ENCODE data around the gene SLC9A9.

The SLC9A9 gene

DNA sequence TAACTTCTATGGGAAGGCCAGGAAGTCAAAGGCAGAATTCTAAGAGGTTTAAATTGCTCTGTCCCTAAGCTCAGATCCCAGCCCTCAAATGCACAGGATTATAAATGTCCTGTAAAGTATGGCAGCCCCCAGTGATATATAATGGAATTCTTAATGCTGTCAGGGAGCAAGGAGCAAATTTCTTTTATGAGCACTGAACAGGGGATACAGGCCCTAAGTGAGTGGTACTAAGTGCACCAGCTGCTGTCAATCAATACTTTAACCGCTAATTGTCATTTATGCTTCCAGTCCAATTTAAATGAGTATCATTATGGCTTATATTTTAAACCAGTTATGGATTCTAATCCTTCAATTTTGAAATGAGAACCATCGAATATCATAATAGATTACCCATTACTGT lies 4.7 kb downstream of the SLC9A9 start:
- DNase-seq (ENCODE audit: low read depth, low spot score) = no peak

DNA sequence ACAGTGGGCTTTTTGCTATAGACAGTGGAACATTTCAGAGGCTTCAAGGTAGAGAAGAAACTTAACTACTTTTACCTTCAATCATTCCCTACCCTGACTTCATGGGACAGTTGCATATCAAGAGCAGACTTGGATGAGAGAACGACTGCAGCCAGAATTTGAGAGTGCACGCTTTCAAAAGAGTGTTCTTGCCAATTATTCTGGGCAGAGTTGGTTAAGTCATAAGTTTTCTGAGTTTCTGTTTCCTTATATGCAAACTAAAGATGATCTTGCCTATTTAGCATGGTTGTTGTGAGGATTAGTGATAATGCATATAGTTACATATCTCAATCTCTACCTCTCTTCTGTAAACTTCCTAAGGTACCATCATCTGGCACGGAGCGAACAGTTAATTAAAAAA lies 7.6 kb downstream of the SLC9A9 start:
- DNase-seq (ENCODE audit: low read depth, low spot score) = no peak

- no peak for DNase-seq (ENCODE audit: low read depth, low spot score)
Observed at GRCh38 chr3:143839980-143840379, 8.3 kb downstream of the SLC9A9 start.

DNA sequence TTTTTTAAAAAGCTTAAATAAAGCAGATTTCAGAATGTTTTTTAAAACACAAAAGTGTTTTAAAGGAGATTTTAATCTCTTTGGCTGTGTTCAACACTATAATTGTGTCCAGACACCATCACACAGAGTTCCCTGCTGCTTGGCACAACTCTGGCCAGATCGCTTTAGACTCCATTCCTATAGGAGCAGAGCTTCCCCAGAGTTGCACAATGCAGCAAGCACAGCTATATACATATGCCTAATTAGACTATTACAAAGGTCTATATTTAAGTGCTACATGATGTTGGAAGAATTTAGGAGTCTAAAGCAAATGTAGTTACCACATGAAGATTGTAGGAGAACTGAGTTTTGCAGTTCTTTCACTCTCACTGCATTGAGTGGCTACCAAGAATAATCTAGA lies 11.2 kb downstream of the SLC9A9 start:
- no peak for DNase-seq (ENCODE audit: low read depth, low spot score)

- DNase-seq (ENCODE audit: low read depth, low spot score) = no peak
Observed at GRCh38 chr3:143835312-143835711, 13.0 kb downstream of the SLC9A9 start.

DNA sequence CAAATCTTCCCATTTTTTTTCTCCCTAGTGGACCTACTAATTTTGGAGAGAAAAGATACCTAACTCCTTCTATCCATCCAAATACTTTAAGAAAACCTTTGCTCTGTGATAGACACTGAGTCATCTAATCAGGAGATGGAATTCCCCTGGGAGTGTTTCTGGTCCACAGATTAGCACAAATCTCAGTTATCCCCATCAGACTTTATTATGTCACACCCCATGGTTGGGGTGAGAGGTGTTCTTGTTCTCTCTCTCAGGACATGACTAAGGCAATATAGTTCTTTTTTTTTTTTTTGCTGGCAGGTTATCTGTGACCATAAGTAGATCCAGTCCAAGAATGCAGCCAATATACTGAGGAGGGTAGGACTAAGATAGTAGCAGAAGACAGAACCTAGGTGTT lies 15.8 kb downstream of the SLC9A9 start:
- no peak for DNase-seq (ENCODE audit: low read depth, low spot score)

DNA sequence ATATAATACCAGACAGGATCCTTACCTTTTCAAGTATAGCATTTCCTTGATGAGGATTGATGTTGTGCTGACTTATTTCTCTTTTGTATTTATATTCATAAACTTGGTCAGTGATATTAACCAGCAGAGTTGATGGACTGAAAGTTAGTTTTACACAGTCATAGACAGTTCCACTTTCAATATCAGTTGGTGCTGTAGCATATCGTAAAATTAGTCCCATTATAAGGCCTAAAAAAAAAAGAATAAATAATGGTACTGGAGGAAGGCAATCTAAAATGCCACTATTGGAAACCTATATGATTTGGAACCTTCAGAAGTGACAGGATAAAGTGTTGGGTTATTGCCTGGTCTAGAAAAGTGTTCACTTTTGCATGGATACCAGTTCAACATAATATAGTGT lies 16.3 kb downstream of the SLC9A9 start:
- no peak for DNase-seq (ENCODE audit: low read depth, low spot score)

GRCh38 chr3:143831208-143831607 lies 17.1 kb downstream of the SLC9A9 start:
- no peak for DNase-seq (ENCODE audit: low read depth, low spot score)

GRCh38 chr3:143830786-143831185 lies 17.5 kb downstream of the SLC9A9 start:
- no peak for DNase-seq (ENCODE audit: low read depth, low spot score)

- DNase-seq (ENCODE audit: low read depth, low spot score) = no peak
Observed at GRCh38 chr3:143830063-143830462, 18.2 kb downstream of the SLC9A9 start.

- DNase-seq (ENCODE audit: low read depth, low spot score) = no peak
Observed at GRCh38 chr3:143827425-143827824, 20.8 kb downstream of the SLC9A9 start.

DNA sequence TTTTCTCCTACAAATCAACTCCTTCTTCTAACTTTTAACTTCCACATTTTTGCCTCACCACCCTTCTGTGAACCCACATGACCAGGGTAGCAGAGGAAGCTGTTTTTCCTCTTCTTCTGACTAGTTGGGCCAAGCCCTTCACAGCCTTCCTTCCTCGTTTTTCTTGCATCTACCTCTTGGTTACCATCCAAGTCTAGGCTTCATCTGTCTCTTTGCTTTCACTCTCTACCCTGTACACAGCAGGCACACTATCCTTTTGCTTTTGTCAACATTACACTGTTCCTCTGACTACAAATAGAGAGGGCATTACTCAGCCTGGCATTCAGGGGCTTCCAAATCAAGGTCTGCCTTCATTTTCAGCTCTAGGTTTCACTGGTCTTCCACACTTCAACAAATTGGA lies 22.0 kb downstream of the SLC9A9 start:
- DNase-seq (ENCODE audit: low read depth, low spot score) = peak; percentile 26

GRCh38 chr3:143825513-143825912 lies 22.8 kb downstream of the SLC9A9 start:
- DNase-seq (ENCODE audit: low read depth, low spot score) = no peak

- no peak for DNase-seq (ENCODE audit: low read depth, low spot score)
Observed at GRCh38 chr3:143824735-143825385, 23.4 kb downstream of the SLC9A9 start.

GRCh38 chr3:143822798-143823197 lies 25.5 kb downstream of the SLC9A9 start:
- no peak for DNase-seq (ENCODE audit: low read depth, low spot score)

DNA sequence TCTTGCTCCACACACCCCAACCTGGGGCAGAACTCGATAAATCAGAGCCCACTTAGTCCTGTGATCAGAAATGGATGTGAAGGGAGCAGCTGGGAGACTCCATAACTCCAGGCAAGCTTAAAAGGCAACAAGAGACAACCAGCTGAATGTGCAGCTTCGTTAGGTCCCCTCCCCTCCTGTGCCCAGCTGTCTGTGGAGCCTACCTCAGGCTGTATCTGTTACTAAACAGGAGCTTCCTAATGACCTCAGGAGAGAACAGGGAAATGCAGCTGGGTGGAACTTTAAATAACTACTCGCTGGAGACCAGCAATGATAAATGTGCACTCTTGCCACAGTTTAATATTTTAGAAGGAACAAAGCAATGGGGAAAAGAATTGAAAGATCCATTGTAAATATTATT lies 25.9 kb downstream of the SLC9A9 start:
- DNase-seq (ENCODE audit: low read depth, low spot score) = no peak

DNA sequence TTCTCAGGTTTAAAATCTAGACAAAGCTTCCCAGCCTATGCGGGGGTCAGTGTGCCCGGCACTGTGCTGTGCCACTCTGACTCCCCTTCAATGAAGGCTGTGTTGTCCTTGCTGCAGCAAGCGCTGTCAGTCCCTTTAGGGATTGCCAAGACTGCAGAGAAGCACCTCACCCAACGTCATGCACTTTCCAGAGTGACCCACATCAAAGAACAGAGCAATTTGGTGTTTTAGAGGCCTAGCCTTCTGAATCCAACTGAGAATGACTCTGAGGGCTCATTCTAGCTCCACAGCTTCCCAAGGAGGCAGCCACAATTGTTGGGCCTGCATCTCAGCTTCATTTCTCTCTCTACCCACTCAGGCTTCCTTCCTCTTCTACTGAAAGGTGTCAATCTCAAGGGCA lies 26.4 kb downstream of the SLC9A9 start:
- DNase-seq (ENCODE audit: low read depth, low spot score) = no peak

DNA sequence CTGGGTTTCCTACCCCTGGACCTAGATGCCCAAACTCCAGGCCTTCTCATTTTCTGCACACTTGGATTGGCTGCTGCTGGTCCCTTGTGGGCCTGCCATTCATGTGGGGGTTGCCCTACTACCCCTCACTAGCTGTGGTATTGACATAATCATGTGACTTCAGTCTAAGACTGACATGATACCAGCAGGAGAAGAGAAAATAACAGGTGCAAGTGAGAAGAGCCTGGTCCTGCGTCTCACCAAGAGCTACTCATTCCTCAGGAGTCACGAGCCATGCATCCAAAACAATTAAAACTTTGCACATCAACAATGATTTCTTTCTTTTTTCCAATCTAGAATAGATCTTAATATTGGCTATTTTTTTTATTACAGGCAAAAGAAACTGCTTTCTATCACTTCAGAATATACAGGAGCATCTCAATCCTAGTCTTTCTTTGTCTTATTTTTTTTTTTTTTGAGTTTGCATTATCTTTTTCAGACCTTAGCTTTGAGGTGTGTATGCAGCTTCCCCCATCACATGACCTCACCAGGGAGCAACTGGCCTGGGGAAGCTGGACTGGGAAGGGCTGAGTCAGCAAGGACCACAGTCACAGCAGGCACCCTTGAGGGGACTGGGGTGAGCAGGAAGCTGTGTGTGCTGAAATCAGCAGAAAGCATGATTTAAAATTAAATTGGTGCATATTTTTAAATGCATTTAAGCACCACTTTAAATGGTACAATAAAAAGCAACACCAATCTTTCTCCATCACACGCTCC lies 27.6 kb downstream of the SLC9A9 start:
- DNase-seq (ENCODE audit: low read depth, low spot score) = peak; percentile 6

GRCh38 chr3:143819890-143820289 lies 28.4 kb downstream of the SLC9A9 start:
- DNase-seq (ENCODE audit: low read depth, low spot score) = no peak

DNA sequence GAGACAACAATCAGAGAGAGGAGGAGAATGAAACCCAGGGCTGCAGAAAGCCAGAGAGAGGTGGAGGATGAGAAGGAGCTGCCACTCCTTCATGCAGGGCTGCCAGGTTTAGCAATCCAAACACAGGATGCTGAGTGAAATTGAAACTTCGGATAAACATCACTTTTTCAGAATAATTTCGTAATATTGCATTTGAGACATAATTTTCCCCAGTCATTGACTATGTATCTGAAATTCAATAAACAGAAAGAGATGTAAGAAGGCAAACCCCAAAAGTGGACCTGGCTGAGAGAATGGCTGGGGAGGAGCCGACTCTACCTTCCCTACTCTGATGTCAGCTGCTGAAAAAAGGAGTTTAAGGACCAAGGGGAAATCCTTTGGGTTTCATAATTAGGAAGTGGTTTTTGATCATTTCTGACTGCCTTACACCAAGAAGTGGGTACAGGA lies 33.8 kb downstream of the SLC9A9 start:
- DNase-seq (ENCODE audit: low read depth, low spot score) = no peak

DNA sequence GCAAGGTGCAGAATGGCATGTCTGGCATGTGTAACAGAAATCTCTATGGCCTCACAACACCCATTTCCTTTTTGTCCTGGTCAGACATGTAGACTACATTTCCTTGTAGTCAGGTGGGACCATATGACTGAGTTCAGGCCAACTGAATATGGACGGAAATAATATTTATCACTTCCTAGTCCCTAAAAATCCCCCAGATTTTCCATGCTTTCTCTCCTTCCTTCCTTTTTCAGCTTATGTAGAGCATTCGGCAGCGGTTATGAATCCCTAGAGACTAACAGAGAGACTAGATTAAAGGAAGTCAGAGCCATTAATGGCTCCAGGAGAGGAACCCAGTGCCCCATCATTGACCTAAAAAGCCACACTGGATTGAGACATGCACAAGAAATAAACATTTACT lies 35.8 kb downstream of the SLC9A9 start:
- DNase-seq (ENCODE audit: low read depth, low spot score) = no peak

DNA sequence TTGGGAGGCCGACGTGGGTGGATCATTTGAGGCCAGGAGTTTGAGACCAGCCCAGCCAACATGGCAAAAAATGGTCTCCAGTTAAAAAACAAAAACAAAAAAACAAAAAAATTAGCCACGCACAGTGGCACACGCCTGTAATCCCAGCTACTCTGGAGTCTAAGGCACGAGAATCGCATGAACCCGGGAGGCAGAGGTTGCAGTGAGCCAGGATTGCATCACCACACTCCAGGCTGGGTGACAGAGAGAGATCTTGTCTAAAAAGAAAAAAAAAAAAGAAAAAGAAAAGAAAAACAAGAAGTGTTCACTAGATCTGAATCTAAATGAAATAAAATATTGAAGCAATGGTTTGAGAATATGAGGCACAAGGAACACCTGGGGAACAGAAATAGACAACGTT lies 36.7 kb downstream of the SLC9A9 start:
- no peak for DNase-seq (ENCODE audit: low read depth, low spot score)

DNA sequence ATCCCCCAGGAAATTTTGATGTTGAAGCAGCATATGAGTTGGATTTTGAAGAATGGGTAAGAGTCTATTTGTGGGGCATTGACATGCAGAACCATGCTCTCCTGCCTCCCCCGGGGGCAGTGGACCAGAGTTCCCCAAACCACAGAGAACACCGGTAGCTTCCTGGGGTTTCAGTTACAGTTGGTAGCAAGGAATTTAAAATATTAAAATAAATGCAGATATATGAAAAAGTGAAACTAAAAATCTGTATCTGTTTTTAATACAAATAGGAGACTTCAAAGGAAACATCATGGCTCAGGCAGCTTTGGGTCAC lies 37.4 kb downstream of the SLC9A9 start:
- no peak for DNase-seq (ENCODE audit: low read depth, low spot score)

All from brain pericyte (primary cell).